Measurements from ENCODE around the gene MYO1D.

The MYO1D gene

DNA sequence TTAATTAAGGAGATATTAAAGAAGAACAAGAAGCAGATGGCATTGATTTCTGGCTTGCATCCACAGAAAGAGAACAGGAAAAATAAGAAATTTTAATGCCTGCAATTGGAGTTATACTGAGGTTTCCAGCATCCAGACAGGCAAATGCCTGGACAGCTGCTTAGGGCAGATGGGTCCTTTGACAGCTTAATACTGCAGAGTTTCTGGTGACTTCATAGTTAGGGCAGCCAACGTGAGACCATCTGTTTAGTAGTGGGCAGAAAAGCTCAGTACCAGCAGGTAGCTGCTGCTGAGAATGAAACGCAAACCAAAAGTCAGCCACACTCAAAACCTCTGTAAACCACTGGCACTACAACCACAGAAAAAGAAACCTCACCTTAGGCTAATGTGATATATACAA is 280.3 kb downstream of the MYO1D start:
- FAIRE-seq (no peak), DNase-seq (ENCODE audit: insufficient read length, low spot score) (peak; percentile 21)

GRCh38 chr17:32596206-32596605 is 280.7 kb downstream of the MYO1D start:
- FAIRE-seq (no peak), DNase-seq (ENCODE audit: insufficient read length, low spot score) (no peak)

DNA sequence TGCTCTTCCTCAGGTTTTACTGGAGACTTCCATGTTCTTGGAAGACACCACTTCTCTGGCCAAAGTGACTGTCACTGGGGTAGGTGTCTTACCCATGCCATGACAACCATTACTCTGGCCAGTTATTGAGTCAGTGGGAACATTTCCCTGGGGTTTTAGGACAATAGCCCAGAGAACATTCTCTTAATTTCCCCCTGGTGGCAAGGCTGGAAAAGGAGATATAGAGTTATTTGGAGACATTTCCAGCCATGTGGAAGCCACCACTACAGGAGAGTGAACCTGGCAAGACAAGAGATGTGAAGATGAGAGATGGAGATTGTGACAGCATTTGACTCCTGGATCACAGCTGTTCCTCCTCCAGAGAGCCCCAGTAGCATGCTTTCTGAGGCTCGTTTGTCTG is 283.9 kb downstream of the MYO1D start:
- no peak for FAIRE-seq
- no peak for DNase-seq (ENCODE audit: insufficient read length, low spot score)

GRCh38 chr17:32591405-32591804 is 285.5 kb downstream of the MYO1D start:
- DNase-seq (ENCODE audit: insufficient read length, low spot score) (no peak), FAIRE-seq (no peak)

DNA sequence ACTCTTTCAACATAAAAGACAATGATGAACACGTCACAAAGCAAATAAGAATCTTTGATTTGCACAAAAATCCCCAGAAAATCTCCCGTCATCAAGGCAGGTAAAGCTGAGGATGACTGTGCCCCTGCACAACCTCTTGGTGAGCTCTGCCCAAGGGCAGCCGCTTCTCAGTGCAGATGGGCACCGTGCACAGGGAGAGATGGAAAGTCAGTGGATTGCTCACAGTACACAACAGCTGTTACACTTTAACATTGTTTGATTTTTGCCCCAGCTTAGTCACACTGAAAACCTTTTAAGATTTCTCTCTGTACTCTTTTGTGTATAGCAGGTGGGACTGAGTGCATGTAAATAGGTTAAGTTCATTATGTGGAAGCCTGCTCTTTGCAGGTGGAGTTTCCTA is 285.9 kb downstream of the MYO1D start:
- no peak for FAIRE-seq
- DNase-seq (ENCODE audit: insufficient read length, low spot score), result no peak

DNA sequence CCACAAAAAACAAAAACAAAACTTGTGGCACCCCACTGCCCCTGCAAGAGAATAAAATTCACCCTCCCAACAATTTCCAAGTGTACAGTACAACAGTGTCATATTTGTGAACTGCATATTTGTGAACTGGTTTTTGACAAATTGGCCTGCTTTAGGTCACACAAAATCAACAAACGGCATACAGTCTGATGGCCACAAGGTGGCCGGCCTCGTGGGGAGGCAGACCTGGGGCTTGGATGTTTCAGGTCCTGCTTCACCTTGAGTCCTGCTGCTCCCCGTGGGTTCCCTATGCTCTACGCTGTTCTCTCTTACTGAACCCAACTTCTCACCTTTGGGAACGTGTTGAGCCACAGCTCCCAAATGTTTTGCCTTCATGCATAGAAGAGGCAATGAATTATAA is 287.9 kb downstream of the MYO1D start:
- FAIRE-seq (no peak), DNase-seq (ENCODE audit: insufficient read length, low spot score) (peak; percentile 19)

DNA sequence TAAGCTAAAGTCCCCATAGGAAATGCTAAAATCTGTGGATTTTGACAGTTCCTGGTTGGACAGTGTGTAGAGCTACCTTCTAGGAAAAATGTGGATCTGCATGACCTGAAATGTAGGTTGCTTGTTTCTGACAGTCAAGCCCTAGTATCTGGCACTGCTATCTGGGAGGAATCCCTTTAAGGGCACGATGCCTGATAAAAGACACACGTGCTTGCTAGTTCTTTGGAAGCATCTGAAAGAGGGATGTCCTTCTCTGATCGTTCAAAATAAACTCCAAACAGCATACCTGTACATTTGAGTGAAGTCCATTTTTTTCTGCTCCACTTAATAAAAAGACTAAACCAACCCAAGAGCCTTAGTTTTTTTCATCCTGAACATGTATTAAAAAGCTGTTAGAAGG is 288.8 kb downstream of the MYO1D start:
- FAIRE-seq (no peak), DNase-seq (ENCODE audit: insufficient read length, low spot score) (no peak)

DNA sequence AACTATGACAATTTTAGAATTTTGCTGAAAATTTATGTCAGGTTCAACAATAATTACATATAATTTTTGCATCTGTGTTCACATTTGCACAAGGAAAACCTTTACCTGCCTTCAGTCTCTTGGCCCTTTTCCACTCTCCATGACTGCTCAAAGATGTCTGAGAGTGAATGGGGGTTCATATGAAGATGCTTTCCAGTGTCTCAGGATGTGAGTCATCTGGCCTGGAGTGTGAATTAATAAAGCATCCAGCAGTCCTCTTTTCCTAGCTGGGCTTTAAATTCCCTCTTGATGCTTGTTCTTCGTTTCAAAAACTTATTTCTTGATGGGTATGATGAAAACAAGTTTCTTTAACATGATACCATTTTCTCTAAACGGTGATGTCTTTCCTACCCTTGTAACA is 290.3 kb downstream of the MYO1D start:
- DNase-seq (ENCODE audit: insufficient read length, low spot score), result peak; percentile 28
- no peak for FAIRE-seq

- no peak for FAIRE-seq
- DNase-seq (ENCODE audit: insufficient read length, low spot score), result no peak
These were observed 292.1 kb downstream of the MYO1D start for GRCh38 chr17:32584792-32585191.

DNA sequence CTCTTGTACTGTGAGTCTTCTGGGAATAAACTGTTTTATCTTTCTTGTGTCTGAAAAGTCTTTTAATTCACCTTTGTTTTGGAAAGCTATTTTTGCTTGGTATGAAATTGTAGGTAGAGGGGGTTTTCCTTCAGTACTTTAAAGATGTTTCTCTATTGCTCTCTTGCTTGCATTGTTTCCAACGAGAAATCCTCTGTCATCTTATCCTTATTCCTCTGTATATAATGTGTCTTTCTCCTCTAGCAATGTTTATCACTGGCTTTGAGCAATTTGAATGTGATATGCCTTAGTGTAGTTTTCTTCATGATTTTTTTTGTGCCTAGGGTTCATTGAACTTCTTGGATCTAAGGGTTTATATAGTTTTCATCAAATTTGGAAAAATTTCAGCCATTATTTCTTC is 293.9 kb downstream of the MYO1D start:
- DNase-seq (ENCODE audit: insufficient read length, low spot score) (no peak), FAIRE-seq (no peak)

DNA sequence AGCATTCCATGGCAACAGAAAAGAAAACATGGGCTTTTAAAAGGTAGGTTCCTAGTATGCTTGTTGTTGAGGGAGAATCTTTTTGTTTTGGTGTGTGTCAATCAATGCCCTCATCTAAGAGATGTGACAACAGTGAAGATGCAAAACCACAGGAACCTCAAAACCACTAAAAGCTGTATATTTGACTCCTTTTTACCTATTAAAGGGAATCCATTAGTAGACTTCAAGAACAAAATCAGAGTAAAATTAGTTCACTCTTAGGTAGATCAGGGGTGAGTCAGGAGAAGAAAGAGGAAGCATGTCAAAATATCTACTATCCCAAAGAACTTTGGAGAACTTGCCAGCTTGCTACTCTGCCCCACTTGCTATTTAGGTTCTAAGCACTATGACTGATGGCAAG is 301.1 kb downstream of the MYO1D start:
- FAIRE-seq, result no peak
- DNase-seq (ENCODE audit: insufficient read length, low spot score), result no peak

DNA sequence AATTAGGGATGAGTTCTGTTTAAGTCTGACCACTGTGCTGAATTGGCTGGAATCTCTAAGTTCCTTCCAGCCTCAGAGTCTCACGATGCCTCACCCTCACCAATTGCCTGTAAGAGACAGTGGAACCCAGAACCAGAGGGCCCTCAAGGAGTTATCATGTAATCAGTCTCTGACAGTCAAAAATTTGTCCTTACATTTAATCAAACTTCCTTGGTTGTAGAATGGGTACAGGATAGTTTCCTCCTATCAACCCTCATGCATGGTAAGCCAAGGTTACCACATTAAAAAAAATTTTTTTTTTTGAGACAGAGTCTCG is 306.9 kb downstream of the MYO1D start:
- FAIRE-seq, result no peak
- no peak for DNase-seq (ENCODE audit: insufficient read length, low spot score)

DNA sequence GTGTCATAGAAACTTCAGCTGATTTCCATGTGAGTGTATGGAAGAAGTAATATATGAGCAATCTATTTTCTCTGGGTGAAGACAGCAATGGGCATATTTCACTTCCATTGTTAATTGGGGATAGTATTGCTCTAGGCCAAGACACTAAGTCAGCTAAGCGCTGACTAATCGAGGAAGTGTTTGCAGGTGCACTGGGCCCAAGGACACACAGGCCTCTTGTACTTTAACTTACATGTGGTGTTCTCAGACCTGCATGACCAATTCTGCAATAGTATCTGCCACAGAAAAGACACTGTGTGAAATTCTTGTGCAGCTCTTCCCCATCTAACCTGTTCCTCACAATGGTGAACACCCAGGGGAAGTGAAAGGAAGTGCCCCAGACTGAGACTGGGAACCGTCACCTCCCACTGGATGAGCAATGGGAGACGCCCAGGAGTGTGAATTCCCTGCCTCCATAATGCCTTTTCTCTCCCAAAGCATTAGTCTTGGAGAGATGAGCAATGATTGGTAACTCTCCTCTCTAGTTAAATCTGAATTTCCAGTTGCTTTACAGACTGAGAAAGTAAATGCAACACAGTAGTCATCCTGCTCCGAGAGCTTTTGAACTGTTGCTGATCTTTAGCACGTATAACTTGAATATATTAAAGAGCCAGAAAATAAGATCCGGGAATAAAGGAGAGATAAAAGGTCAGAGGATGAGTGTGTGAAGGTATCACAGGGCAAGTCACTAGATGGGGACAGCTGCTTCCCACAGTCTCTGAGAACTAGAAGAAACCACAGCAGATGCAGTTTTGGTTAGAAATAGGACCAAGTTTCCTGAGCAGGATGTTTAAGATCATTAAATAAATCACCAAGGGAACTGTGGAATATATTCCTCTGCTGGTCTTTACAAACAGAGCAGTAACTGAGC is 307.5 kb downstream of the MYO1D start:
- FAIRE-seq, result no peak
- DNase-seq (ENCODE audit: insufficient read length, low spot score), result no peak

- FAIRE-seq (no peak), DNase-seq (ENCODE audit: insufficient read length, low spot score) (no peak)
These were observed 308.2 kb downstream of the MYO1D start for GRCh38 chr17:32568705-32569104.

DNA sequence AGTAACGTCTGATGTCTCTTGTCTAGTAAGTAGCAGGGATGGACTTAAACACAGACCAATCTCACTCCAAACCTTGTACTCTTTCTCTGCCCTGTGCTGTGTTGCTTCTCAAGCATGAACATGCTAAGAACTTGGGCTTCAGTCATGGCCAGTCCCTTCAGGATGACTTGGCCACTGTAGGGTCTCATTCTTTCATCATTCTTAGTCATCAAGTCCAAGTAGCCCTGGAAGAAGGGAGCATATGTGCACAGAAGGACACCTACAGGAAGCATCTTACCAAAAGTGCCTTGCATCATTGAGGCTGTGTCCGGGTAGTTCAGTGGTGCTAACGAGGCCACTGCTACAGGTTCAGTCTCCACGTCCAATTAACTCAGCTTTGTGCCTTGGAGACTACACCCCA is 309.4 kb downstream of the MYO1D start:
- no peak for FAIRE-seq
- DNase-seq (ENCODE audit: insufficient read length, low spot score), result no peak

DNA sequence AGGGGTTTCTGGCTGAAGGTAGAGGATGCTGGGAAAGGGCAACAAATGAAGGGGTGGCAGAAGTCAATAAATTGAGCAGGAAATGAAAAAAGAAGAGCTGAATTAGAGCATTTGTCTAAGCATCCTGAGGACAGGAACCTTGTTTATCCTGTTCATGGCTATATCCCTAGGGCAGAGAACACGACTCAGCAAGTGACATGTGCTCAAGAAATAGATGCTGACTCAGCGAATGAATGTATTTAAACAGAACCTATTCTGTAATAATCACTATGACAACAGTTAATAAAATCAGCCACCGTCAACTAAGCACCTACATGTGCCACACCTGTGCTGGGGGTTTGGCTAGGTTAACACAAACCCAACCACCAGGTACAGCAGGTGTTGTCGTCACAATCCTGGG is 309.8 kb downstream of the MYO1D start:
- FAIRE-seq, result no peak
- DNase-seq (ENCODE audit: insufficient read length, low spot score), result no peak

DNA sequence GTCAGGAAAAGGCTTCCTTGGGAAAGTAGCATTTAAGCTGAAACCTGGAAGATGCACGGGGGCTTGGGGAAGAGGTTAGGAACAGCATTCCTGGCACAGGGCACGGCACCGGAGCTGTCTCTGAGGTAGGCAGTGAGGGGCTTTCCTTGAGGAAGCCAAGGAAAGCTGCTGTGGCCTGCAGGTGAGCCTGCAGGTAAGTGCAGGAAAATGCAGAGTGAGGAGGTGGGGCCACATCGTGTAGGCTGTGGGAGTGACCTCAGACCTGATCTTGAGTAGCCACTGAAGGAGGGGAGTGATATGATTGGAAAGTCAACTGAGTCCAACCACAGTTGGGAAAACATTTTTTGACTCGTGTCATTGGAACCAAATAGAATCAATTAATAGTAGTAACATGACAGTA is 310.6 kb downstream of the MYO1D start:
- DNase-seq (ENCODE audit: insufficient read length, low spot score), result no peak
- no peak for FAIRE-seq

GRCh38 chr17:32565401-32565800 is 311.5 kb downstream of the MYO1D start:
- DNase-seq (ENCODE audit: insufficient read length, low spot score) (no peak), FAIRE-seq (no peak)

GRCh38 chr17:32564325-32564724 is 312.6 kb downstream of the MYO1D start:
- DNase-seq (ENCODE audit: insufficient read length, low spot score) (no peak), FAIRE-seq (no peak)

GRCh38 chr17:32563583-32563982 is 313.3 kb downstream of the MYO1D start:
- no peak for DNase-seq (ENCODE audit: insufficient read length, low spot score)

GRCh38 chr17:32558997-32559650 is 317.8 kb downstream of the MYO1D start:
- FAIRE-seq, result no peak

More at GRCh38 chr17:32563583-32563982, 313.3 kb downstream of the MYO1D start:
- no peak for FAIRE-seq

DNA sequence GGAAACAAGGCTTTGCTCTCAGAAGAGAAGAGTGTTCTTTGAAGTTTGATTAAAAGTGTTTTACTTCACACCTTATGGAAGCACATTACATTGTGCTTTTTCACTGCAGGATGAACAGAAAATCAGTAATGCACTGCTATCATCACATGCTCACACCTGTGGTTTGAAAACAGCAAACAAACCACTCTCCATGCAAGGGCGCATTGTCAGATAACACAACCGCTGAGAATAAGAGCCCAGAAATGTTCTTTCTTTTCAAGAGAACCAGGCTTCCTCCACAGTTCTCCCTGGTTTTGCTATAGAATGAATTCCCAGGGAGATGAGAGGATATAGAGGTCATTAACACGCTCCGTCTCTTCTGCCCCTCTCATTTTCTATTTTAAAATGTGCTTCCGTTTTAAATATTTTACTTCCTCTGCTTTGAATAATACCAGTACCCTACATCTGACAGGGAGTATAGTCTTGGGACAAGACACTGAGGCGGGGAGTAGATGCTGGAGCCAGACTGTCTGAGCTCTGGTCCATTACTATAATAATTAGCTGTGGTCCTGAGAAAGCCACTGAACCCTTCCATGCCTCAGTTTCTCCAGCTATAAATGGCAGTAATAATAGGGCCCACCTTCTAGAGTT is 318.5 kb downstream of the MYO1D start:
- FAIRE-seq, result no peak
- no peak for DNase-seq (ENCODE audit: insufficient read length, low spot score)

More at GRCh38 chr17:32558997-32559650, 317.8 kb downstream of the MYO1D start:
- no peak for DNase-seq (ENCODE audit: insufficient read length, low spot score)

Measured in HTR-8/SVneo (cell line).